ENCODE data around the gene SNX25.

- TF ChIP-seq CTCF (IDR thresholded peaks at IDR 0.05; ENCODE audit: low read length) (no peak), EZH2 (IDR thresholded peaks at IDR 0.05; ENCODE audit: borderline replicate concordance, low read length) (no peak)
Measured at GRCh38 chr4:185196437-185196836, 13.0 kb upstream of the SNX25 start.
